Fibroblast of the aortic adventitia (primary cell): ENCODE data around the gene ATRNL1. TPM values are rescaled to one million over a fixed set of nuclear protein-coding genes. Genes with fewer than 3 reads are reported as not detected.

Experiments used
- DNase-seq: peaks from one replicate; pipeline ENCODE4 v3.0.0-alpha.2; 2010; ENCODE audit warnings: low read depth
- H3K4me3 ChIP-seq: 2 replicates; pipeline ENCODE4 v1.5.1; 2011; ENCODE audit warnings: low read depth, mild to moderate bottlenecking, control low read depth, low read length, moderate library complexity
- CTCF ChIP-seq: IDR thresholded peaks from 2 replicates; pipeline ENCODE4 v1.5.1; 2011; ENCODE audit warnings: mild to moderate bottlenecking, low read length, control low read depth, inconsistent platforms; ENCODE audit not compliant: insufficient read depth
- total RNA-seq: library from RNA; depleted of rRNA; stranded (reverse); fragments of >200 nt; gene quantifications from 2 replicates; pipeline ENCODE4 v1.2.3, GENCODE V29; 2012; ENCODE audit warnings: low replicate concordance

The ATRNL1 gene
- total RNA-seq, 1 donor = 1.9 TPM

DNA sequence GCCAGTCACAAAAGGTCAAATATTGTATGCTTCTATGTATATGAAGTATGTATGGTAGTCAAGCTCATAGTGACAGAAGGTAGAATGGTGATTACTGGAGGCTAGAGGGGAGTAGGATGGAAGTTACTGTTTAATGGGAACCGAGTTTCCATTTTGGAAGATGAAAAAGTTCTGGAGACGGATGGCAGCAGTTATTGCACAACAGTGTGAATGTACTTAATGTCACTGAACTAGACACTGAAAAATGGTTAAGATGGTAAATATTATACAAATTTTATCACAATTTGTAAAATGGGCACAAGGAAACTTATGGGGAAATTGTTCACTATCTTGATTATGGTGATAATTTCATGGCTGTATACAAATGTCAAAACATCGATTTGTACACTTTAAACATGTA lies 895.2 kb downstream of the ATRNL1 start:
- no peak for TF ChIP-seq CTCF
- no peak overlapping the region for H3K4me3 ChIP-seq
- DNase-seq = no peak

DNA sequence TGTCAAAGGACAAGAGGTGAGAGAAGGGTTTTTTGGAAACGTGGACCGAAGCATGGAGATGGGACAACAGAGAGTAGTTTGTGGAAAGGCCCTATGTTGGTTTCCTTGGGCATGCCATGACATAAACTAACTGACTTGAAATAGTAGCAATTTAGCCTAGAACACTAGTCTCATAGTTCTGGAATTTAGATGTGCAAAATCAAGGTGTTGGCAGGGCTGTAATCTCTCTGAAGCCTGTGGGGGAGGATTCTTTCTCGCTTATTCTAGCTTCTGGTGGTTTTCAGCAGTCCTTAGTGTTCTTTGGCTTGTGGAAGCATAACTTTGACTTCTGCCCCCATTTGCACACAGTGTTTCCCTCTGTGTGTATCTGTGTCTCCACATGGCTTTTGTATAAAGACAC lies 896.5 kb downstream of the ATRNL1 start:
- DNase-seq = no peak
- TF ChIP-seq CTCF = no peak
- H3K4me3 ChIP-seq = no peak overlapping the region

DNA sequence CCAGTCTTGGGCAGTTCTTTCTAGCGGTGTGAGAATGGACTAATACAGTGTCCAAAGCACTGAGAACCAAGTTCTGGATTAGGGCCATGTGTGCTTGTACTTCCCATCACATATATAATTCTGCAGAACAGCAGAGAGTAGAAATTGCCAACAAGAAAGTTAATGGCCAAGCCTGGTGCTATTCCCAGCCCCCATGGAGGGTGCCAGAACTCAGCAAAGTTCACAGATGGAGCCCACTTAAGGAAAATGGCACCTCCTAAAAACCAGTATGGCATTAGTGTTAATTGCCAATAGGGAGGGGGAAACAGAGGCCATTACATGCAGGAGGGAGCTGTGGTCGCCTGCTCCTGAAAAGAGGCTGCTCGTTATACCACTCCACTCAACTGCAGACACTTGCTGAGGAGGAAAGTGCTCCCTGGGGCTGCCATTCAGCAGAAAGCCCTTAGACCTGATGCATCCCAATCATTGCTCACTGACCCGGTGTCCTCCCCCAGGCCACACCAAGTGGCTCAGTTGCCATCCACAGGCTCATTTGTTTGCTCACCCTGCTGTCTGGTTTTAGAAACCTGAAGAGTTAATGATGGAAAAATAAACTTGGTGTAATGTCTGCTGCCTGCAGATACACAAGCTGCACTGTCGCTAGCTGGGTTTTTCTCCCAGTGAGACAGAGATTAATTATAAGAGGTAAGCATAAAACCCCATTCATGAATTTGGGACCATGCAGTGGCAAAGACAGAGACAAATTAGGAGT lies 899.2 kb downstream of the ATRNL1 start:
- no peak for TF ChIP-seq CTCF

GRCh38 chr10:115996031-115996430 lies 902.9 kb downstream of the ATRNL1 start:
- DNase-seq = no peak
- H3K4me3 ChIP-seq = no peak overlapping the region
- TF ChIP-seq CTCF = no peak

More for the DNA sequence above, 899.2 kb downstream of the ATRNL1 start:
- no peak for DNase-seq
- no peak overlapping the region for H3K4me3 ChIP-seq

GRCh38 chr10:115998301-115998700 lies 905.1 kb downstream of the ATRNL1 start:
- no peak for DNase-seq
- no peak overlapping the region for H3K4me3 ChIP-seq
- no peak for TF ChIP-seq CTCF

Other genes starting within 250 kb of the ATRNL1 start
- gene TRUB1, start 155.2 kb upstream of the ATRNL1 start, total RNA-seq = 31.8 and 71.7 TPM in 2 replicates